HepG2 (cell line): ENCODE data around the gene TGIF1. TPM values are rescaled to one million over a fixed set of nuclear protein-coding genes. Genes with fewer than 3 reads are reported as not detected.

Experiments
- ATF1 ChIP-seq: IDR thresholded peaks from 2 replicates; pipeline ENCODE4 v1.6.1; 2016; ENCODE audit warnings: mild to moderate bottlenecking, control low read depth
- DMTF1 ChIP-seq: sonication (generic); formaldehyde crosslinking; IDR thresholded peaks from 2 replicates; pipeline ENCODE4 v1.4.0; 2020; ENCODE audit warnings: mild to moderate bottlenecking, missing genetic modification reagents
- KAT8 ChIP-seq: IDR thresholded peaks from 2 replicates; pipeline ENCODE4 v1.6.1; 2016; ENCODE audit warnings: missing genetic modification reagents, missing compliant biosample characterization
- KDM6A ChIP-seq: IDR thresholded peaks from 2 replicates; pipeline ENCODE4 v1.6.1; 2016; ENCODE audit warnings: low read depth
- MIXL1 ChIP-seq: IDR thresholded peaks from 2 replicates; pipeline ENCODE4 v1.6.1; 2016
- PAXIP1 ChIP-seq: sonication (generic); formaldehyde crosslinking; conservative IDR thresholded peaks from 2 replicates; pipeline ENCODE4 v1.4.0; 2020; ENCODE audit warnings: mild to moderate bottlenecking, missing genetic modification reagents, moderate library complexity
- PPARG ChIP-seq: conservative IDR thresholded peaks from 2 replicates; pipeline ENCODE4 v1.6.1; 2016; ENCODE audit warnings: missing biosample characterization, missing genetic modification reagents
- SP2 ChIP-seq: sonication (generic); formaldehyde crosslinking; IDR thresholded peaks from 2 replicates; pipeline ENCODE4 v1.5.1; 2020; ENCODE audit warnings: mild to moderate bottlenecking, missing genetic modification reagents
- ZMYM4 ChIP-seq: sonication (generic); formaldehyde crosslinking; IDR thresholded peaks from 2 replicates; pipeline ENCODE4 v1.8.1; 2023; ENCODE audit warnings: mild to moderate bottlenecking, missing genetic modification reagents
- polyA plus RNA-seq, 8 experiments: library from polyadenylated mRNA; depleted of rRNA in 3 of 8; stranded (reverse) in 7 of 8; unstranded in 1 of 8; fragments of >200 nt; fragmentation: Illumina TruSeq in 4 of 8; extraction: Trizol in 4 of 8; gene quantifications; 2 replicates each; pipeline versions ENCODE4 v1.2.1 to v1.2.3, GENCODE V29; 2011 to 2016; ENCODE audit warnings: low read depth in 4 of 8, missing spikeins in 1 of 8, mixed read lengths in 1 of 8; ENCODE audit not compliant: insufficient read depth in 1 of 8
- total RNA-seq, 5 experiments: library from RNA; depleted of rRNA; stranded (reverse); fragments of >200 nt; fragmentation: Illumina TruSeq; extraction: Trizol; gene quantifications; 2 replicates each; pipeline ENCODE4 v1.2.3, GENCODE V29; 2016; ENCODE audit warnings: low read depth in 1 of 5
- TF ChIP-seq, protein P1 (sequence below): sonication (generic); formaldehyde crosslinking; IDR thresholded peaks from 2 replicates; pipeline ENCODE4 v1.4.0; 2020; ENCODE audit warnings: missing genetic modification reagents, borderline replicate concordance
- TF ChIP-seq, protein P2 (sequence below): sonication (generic); formaldehyde crosslinking; IDR thresholded peaks from 2 replicates; pipeline ENCODE4 v1.4.0; 2020; ENCODE audit warnings: mild to moderate bottlenecking, missing genetic modification reagents, borderline replicate concordance

Gene TGIF1
- total and polyA plus RNA-seq, 2 of the 13 experiments (the other 11 are each of a cell fraction or from before 2014, with no cell fraction given): 50.0 to 76.1 TPM

DNA sequence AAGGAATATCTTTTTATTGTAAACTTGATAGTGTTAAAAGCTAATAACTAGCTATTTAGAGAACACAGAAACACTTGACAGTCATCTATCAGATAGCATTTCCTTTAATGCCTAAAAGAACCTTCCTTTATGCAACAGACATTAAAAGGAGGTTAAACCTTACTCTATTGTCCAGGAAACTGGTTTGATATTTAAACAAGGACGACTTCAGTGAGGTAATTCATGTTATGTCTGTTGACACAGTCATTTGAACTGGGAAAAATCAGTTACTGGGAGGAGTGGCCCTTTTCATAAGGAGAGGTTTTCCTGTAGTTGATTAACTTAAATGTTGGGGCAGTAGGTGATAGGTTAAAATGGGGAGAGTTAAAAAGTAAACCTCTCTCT is 6.7 kb downstream of the TGIF1 start (continued):
- TF ChIP-seq DMTF1 (CRISPR knock-in tag) (no peak), PPARG (CRISPR knock-in tag) (peak; percentile 100), MIXL1 (CRISPR knock-in tag) (peak; percentile 92), PAXIP1 (CRISPR knock-in tag) (peak; percentile 91), KDM6A (CRISPR knock-in tag) (peak; percentile 27; the same call in 1 of the 2 replicates), ZMYM4 (CRISPR knock-in tag) (no peak; the same call in 1 of the 2 replicates), ATF1 (CRISPR knock-in tag) (0 out of 2 replicates have a peak, but pooled peaks have one; percentile 51), SP2 (CRISPR knock-in tag) (no peak), KAT8 (CRISPR knock-in tag) (peak; percentile 58)
- TF ChIP-seq, protein P1, sequence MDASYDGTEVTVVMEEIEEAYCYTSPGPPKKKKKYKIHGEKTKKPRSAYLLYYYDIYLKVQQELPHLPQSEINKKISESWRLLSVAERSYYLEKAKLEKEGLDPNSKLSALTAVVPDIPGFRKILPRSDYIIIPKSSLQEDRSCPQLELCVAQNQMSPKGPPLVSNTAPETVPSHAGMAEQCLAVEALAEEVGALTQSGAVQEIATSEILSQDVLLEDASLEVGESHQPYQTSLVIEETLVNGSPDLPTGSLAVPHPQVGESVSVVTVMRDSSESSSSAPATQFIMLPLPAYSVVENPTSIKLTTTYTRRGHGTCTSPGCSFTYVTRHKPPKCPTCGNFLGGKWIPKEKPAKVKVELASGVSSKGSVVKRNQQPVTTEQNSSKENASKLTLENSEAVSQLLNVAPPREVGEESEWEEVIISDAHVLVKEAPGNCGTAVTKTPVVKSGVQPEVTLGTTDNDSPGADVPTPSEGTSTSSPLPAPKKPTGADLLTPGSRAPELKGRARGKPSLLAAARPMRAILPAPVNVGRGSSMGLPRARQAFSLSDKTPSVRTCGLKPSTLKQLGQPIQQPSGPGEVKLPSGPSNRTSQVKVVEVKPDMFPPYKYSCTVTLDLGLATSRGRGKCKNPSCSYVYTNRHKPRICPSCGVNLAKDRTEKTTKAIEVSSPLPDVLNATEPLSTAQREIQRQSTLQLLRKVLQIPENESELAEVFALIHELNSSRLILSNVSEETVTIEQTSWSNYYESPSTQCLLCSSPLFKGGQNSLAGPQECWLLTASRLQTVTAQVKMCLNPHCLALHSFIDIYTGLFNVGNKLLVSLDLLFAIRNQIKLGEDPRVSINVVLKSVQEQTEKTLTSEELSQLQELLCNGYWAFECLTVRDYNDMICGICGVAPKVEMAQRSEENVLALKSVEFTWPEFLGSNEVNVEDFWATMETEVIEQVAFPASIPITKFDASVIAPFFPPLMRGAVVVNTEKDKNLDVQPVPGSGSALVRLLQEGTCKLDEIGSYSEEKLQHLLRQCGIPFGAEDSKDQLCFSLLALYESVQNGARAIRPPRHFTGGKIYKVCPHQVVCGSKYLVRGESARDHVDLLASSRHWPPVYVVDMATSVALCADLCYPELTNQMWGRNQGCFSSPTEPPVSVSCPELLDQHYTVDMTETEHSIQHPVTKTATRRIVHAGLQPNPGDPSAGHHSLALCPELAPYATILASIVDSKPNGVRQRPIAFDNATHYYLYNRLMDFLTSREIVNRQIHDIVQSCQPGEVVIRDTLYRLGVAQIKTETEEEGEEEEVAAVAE: 0 out of 2 replicates have a peak, but pooled peaks have one; percentile 42
- TF ChIP-seq, protein P2, sequence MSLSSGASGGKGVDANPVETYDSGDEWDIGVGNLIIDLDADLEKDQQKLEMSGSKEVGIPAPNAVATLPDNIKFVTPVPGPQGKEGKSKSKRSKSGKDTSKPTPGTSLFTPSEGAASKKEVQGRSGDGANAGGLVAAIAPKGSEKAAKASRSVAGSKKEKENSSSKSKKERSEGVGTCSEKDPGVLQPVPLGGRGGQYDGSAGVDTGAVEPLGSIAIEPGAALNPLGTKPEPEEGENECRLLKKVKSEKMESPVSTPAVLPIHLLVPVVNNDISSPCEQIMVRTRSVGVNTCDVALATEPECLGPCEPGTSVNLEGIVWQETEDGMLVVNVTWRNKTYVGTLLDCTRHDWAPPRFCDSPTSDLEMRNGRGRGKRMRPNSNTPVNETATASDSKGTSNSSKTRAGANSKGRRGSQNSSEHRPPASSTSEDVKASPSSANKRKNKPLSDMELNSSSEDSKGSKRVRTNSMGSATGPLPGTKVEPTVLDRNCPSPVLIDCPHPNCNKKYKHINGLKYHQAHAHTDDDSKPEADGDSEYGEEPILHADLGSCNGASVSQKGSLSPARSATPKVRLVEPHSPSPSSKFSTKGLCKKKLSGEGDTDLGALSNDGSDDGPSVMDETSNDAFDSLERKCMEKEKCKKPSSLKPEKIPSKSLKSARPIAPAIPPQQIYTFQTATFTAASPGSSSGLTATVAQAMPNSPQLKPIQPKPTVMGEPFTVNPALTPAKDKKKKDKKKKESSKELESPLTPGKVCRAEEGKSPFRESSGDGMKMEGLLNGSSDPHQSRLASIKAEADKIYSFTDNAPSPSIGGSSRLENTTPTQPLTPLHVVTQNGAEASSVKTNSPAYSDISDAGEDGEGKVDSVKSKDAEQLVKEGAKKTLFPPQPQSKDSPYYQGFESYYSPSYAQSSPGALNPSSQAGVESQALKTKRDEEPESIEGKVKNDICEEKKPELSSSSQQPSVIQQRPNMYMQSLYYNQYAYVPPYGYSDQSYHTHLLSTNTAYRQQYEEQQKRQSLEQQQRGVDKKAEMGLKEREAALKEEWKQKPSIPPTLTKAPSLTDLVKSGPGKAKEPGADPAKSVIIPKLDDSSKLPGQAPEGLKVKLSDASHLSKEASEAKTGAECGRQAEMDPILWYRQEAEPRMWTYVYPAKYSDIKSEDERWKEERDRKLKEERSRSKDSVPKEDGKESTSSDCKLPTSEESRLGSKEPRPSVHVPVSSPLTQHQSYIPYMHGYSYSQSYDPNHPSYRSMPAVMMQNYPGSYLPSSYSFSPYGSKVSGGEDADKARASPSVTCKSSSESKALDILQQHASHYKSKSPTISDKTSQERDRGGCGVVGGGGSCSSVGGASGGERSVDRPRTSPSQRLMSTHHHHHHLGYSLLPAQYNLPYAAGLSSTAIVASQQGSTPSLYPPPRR (CRISPR knock-in tag): peak; percentile 94
